Measurements from ENCODE around the gene AADAT. TPM values are rescaled to one million over a fixed set of nuclear protein-coding genes. Genes with fewer than 3 reads are reported as not detected.

AADAT gene
- total and polyA plus RNA-seq, 4 donors: 3.8 to 16.1 (median 12.4) TPM

DNA sequence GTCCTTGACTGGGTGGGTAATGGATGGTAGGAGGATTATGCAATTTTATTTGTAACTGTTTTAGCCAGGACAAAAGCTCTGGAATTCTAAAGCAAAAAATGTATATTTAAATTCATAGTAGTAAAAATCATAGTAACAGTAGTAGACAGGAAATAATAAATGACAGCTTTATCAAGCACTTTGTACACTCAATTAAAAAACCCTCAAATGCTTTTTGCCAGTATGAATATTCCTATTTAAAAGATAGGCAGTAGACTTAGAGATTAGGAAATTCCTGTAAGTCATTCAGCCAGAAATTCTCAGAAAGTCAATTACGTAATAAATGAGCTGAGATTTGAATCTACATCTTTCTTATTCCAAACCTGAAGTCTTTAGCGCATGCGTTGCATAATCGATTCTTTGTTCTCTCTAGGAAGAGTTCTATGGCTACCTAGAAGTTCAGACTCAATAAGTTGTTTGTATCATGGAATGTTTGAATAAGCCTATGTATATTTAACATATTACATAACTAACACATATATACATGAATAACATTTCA lies 2.5 kb downstream of the AADAT start:
- TF ChIP-seq EGR1 (IDR thresholded peaks at IDR 0.05; ENCODE audit: low read depth in 2 of 2): no peak
- TF ChIP-seq, protein P1, sequence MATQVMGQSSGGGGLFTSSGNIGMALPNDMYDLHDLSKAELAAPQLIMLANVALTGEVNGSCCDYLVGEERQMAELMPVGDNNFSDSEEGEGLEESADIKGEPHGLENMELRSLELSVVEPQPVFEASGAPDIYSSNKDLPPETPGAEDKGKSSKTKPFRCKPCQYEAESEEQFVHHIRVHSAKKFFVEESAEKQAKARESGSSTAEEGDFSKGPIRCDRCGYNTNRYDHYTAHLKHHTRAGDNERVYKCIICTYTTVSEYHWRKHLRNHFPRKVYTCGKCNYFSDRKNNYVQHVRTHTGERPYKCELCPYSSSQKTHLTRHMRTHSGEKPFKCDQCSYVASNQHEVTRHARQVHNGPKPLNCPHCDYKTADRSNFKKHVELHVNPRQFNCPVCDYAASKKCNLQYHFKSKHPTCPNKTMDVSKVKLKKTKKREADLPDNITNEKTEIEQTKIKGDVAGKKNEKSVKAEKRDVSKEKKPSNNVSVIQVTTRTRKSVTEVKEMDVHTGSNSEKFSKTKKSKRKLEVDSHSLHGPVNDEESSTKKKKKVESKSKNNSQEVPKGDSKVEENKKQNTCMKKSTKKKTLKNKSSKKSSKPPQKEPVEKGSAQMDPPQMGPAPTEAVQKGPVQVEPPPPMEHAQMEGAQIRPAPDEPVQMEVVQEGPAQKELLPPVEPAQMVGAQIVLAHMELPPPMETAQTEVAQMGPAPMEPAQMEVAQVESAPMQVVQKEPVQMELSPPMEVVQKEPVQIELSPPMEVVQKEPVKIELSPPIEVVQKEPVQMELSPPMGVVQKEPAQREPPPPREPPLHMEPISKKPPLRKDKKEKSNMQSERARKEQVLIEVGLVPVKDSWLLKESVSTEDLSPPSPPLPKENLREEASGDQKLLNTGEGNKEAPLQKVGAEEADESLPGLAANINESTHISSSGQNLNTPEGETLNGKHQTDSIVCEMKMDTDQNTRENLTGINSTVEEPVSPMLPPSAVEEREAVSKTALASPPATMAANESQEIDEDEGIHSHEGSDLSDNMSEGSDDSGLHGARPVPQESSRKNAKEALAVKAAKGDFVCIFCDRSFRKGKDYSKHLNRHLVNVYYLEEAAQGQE (IDR thresholded peaks at IDR 0.05): no peak
- no peak overlapping the region for H3K27ac ChIP-seq (ENCODE audit: low read depth in 1 of 2, low read length in 2 of 2)
- H3K9ac ChIP-seq (ENCODE audit: low read depth in 1 of 2, low read length in 2 of 2): no peak overlapping the region
- H3K36me3 ChIP-seq (ENCODE audit: control insufficient read depth in 4 of 4, insufficient read depth in 3 of 4, low read depth in 1 of 4, low read length in 3 of 4): peaks cover 0 to 9% (median 4%) of the 10 kb centered on the region in 4 donors
- 65% methylated on average over 4 of the region's 4 CpGs for WGBS
- no peak overlapping the region for H3K4me3 ChIP-seq (ENCODE audit: low read depth in 1 of 3, low read length in 3 of 3)
- peaks cover 1 to 26% (median 16%) of the 10 kb centered on the region in 4 donors for H3K4me1 ChIP-seq (ENCODE audit: control insufficient read depth in 4 of 4, insufficient read depth in 4 of 4, low read length in 3 of 4)
- no peaks in the 10 kb centered on the region for H3K27me3 ChIP-seq (ENCODE audit: control insufficient read depth in 4 of 4, insufficient read depth in 4 of 4, low read length in 3 of 4)
- no peak for DNase-seq (ENCODE audit: low spot score)
- H3K9me3 ChIP-seq (ENCODE audit: control insufficient read depth in 4 of 4, low read length in 3 of 4): no peaks in the 10 kb centered on the region

- peaks cover 0 to 10% (median 5%) of the 10 kb centered on the region in 4 donors for H3K4me1 ChIP-seq (ENCODE audit: control insufficient read depth in 4 of 4, insufficient read depth in 4 of 4, low read length in 3 of 4)
- H3K36me3 ChIP-seq (ENCODE audit: control insufficient read depth in 4 of 4, insufficient read depth in 3 of 4, low read depth in 1 of 4, low read length in 3 of 4): peaks cover 0 to 14% (median 5%) of the 10 kb centered on the region in 4 donors
- H3K4me3 ChIP-seq (ENCODE audit: low read depth in 1 of 3, low read length in 3 of 3): no peak overlapping the region
- no peaks in the 10 kb centered on the region for H3K9me3 ChIP-seq (ENCODE audit: control insufficient read depth in 4 of 4, low read length in 3 of 4)
- no peaks in the 10 kb centered on the region for H3K27me3 ChIP-seq (ENCODE audit: control insufficient read depth in 4 of 4, insufficient read depth in 4 of 4, low read length in 3 of 4)
- WGBS: 72% methylated on average over 2 of the region's 2 CpGs
- TF ChIP-seq NR2F2 (IDR thresholded peaks at IDR 0.05): no peak
- no peak for TF ChIP-seq CTCF (IDR thresholded peaks at IDR 0.05; ENCODE audit: low read depth, low read length, missing input control)
- TF ChIP-seq EGR1 (IDR thresholded peaks at IDR 0.05; ENCODE audit: low read depth in 2 of 2): no peak
- TF ChIP-seq FOXA1 (IDR thresholded peaks at IDR 0.05): no peak
- TF ChIP-seq MAX (IDR thresholded peaks at IDR 0.05): no peak
- no peak for TF ChIP-seq HNF4A (conservative IDR thresholded peaks at IDR 0.05)
- TF ChIP-seq FOXA2 (IDR thresholded peaks at IDR 0.05): no peak
- TF ChIP-seq RAD21 (IDR thresholded peaks at IDR 0.05): no peak
- TF ChIP-seq RXRA (IDR thresholded peaks at IDR 0.05): no peak
- TF ChIP-seq, protein P1 (IDR thresholded peaks at IDR 0.05): no peak
- TF ChIP-seq, protein P2, sequence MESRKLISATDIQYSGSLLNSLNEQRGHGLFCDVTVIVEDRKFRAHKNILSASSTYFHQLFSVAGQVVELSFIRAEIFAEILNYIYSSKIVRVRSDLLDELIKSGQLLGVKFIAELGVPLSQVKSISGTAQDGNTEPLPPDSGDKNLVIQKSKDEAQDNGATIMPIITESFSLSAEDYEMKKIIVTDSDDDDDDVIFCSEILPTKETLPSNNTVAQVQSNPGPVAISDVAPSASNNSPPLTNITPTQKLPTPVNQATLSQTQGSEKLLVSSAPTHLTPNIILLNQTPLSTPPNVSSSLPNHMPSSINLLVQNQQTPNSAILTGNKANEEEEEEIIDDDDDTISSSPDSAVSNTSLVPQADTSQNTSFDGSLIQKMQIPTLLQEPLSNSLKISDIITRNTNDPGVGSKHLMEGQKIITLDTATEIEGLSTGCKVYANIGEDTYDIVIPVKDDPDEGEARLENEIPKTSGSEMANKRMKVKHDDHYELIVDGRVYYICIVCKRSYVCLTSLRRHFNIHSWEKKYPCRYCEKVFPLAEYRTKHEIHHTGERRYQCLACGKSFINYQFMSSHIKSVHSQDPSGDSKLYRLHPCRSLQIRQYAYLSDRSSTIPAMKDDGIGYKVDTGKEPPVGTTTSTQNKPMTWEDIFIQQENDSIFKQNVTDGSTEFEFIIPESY (IDR thresholded peaks at IDR 0.05): no peak
- no peak for TF ChIP-seq YY1 (IDR thresholded peaks at IDR 0.05)
- TF ChIP-seq GABPA (IDR thresholded peaks at IDR 0.05 in 1 of 2, conservative IDR thresholded peaks at IDR 0.05 in 1 of 2): no peak
- TF ChIP-seq JUND (IDR thresholded peaks at IDR 0.05): no peak
- TF ChIP-seq, protein P3, sequence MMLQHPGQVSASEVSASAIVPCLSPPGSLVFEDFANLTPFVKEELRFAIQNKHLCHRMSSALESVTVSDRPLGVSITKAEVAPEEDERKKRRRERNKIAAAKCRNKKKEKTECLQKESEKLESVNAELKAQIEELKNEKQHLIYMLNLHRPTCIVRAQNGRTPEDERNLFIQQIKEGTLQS (IDR thresholded peaks at IDR 0.05): no peak
- TF ChIP-seq SP1 (IDR thresholded peaks at IDR 0.05): no peak
- no peak for TF ChIP-seq TAF1 (conservative IDR thresholded peaks at IDR 0.05)
- DNase-seq (ENCODE audit: low spot score): no peak
- H3K27ac ChIP-seq (ENCODE audit: low read depth in 1 of 2, low read length in 2 of 2): no peak overlapping the region
- no peak overlapping the region for H3K9ac ChIP-seq (ENCODE audit: low read depth in 1 of 2, low read length in 2 of 2)
Measured at GRCh38 chr4:170083541-170083940, 6.2 kb downstream of the AADAT start.

Measured in liver (tissue), 9 donors.